GM12878 (cell line): ENCODE measurements around the gene PPIG. TPM values are rescaled to one million over a fixed set of nuclear protein-coding genes. Genes with fewer than 3 reads are reported as not detected.
"Not testable (repeated sequence)": the region's sequence is repeated elsewhere in the genome, so short reads cannot be mapped to it uniquely, and the experiment has no call there.

Experiments used
- ATAC-seq: fragments of 200-7000 bp; cut with Tn5 transposase; 3 replicates; pipeline ENCODE4 v1.9.1; 2020; ENCODE audit warnings: mild to moderate bottlenecking, moderate library complexity
- BruUV-seq: library from RNA; stranded (reverse); fragments of 400-500 nt; replicated peaks from 2 replicates; lab custom pipeline; 2021; lab: Mats Ljungman, UMichigan
- CTCF ChIA-PET: fragments of 300-600 bp; sonication (Branson Sonifier 250); formaldehyde crosslinking; extraction: SDS; loops from one replicate; lab custom pipeline; 2021; ENCODE audit warnings: inconsistent platforms; lab: Yijun Ruan, JAX
- POLR2A ChIA-PET: fragments of 350-600 bp; formaldehyde crosslinking; extraction: SDS; loops from one replicate; lab custom pipeline; 2021; ENCODE audit warnings: inconsistent platforms; lab: Charles Lee
- RAD21 ChIA-PET: fragments of 300-600 bp; sonication (Branson Sonifier 250); formaldehyde crosslinking; loops from one replicate; lab custom pipeline; 2023; ENCODE audit warnings: antibody characterized with exemption; ENCODE audit not compliant: unreplicated experiment; lab: Charles Lee
- SMC1A ChIA-PET: fragments of 300-600 bp; sonication (Branson Sonifier 250); formaldehyde crosslinking; loops from one replicate; lab custom pipeline; 2023; ENCODE audit not compliant: unreplicated experiment, uncharacterized antibody; lab: Charles Lee
- DNase-seq: peaks from one replicate; pipeline ENCODE4 v3.0.0-alpha.2; 2011; ENCODE audit warnings: low read depth, low spot score
- FAIRE-seq: peaks from 3 replicates; lab custom pipeline; 2011; peaks lifted over from hg19 to GRCh38; lab: Jason Lieb, UNC
- H2AFZ ChIP-seq: 2 replicates; pipeline ENCODE4 v1.6.0; 2011; ENCODE audit warnings: low read depth, low read length, control low read depth; ENCODE audit not compliant: control insufficient read depth
- H3K27ac ChIP-seq: 2 replicates; pipeline ENCODE4 v1.5.1; 2011; ENCODE audit warnings: control low read depth; ENCODE audit not compliant: control insufficient read depth, insufficient read depth
- H3K27me3 ChIP-seq, 2 experiments: replicated peaks in 1 of 2; 2 replicates each; pipeline versions ENCODE4 v1.6.0 to v1.6.1; 2011; ENCODE audit warnings: low read length in 1 of 2; ENCODE audit not compliant: control insufficient read depth in 2 of 2, insufficient read depth in 2 of 2
- H3K36me3 ChIP-seq, 2 experiments: 2 replicates each; pipeline ENCODE4 v1.5.1; 2011; ENCODE audit warnings: low read length in 1 of 2; ENCODE audit not compliant: control insufficient read depth in 2 of 2, insufficient read depth in 2 of 2
- H3K4me1 ChIP-seq: 2 replicates; pipeline ENCODE4 v1.6.1; 2011; ENCODE audit warnings: mild to moderate bottlenecking, low read length, moderate library complexity, mixed read lengths; ENCODE audit not compliant: control insufficient read depth, insufficient read depth
- H3K4me2 ChIP-seq: 2 replicates; pipeline ENCODE4 v1.6.0; 2011; ENCODE audit warnings: control low read depth; ENCODE audit not compliant: control insufficient read depth, insufficient read depth
- H3K4me3 ChIP-seq: fragments of 200-600 bp; sonication (generic); 2 replicates; pipeline ENCODE4 v1.5.1; 2016
- H3K79me2 ChIP-seq: 2 replicates; pipeline ENCODE4 v1.6.0; 2011; ENCODE audit warnings: low read length; ENCODE audit not compliant: control insufficient read depth, insufficient read depth
- H3K9ac ChIP-seq: 2 replicates; pipeline ENCODE4 v1.8.0; 2011; ENCODE audit warnings: low read length, control low read depth, mixed read lengths; ENCODE audit not compliant: control insufficient read depth, insufficient read depth
- H3K9me3 ChIP-seq: replicated peaks from 3 replicates; pipeline ENCODE4 v1.5.1; 2011; ENCODE audit warnings: mild to moderate bottlenecking, low read length; ENCODE audit not compliant: control insufficient read depth, insufficient read depth
- H4K20me1 ChIP-seq: 2 replicates; pipeline ENCODE4 v1.6.0; 2011; ENCODE audit not compliant: control insufficient read depth, insufficient read depth
- SREBF1 ChIP-seq: IDR thresholded peaks from 2 replicates; pipeline ENCODE4 v1.6.1; 2012; ENCODE audit warnings: mild to moderate bottlenecking, low read length
- WGBS: methylation state at CpG from one replicate; pipeline ENCODE4 v1.1.6; 2016; ENCODE audit warnings: low lambda C conversion rate; ENCODE audit not compliant: insufficient replicate concordance, insufficient coverage; ENCODE audit errors: missing lambda C conversion rate; 5-methylcytosine and 5-hydroxymethylcytosine counted together
- in situ Hi-C: fragments of 300-500 bp; cut with MboI; formaldehyde crosslinking; loops from 9 replicates; pipeline ENCODE4 v1.14.3; 2018; ENCODE audit warnings: mixed read lengths
- intact Hi-C: fragments of 100-400 bp; cut with micrococcal nuclease; formaldehyde crosslinking; loops from one replicate; pipeline ENCODE4 v1.14.2; 2022; ENCODE audit not compliant: unreplicated experiment
- polyA plus RNA-seq, 11 experiments: library from polyadenylated mRNA; depleted of rRNA in 4 of 11; unstranded in 6 of 11; stranded (reverse) in 5 of 11; fragments of >200 nt; fragmentation: Nextera tagmentation in 4 of 11; fragmentation: Illumina TruSeq in 1 of 11; extraction: Ambion mirVana in 4 of 11; extraction: Trizol in 1 of 11; gene quantifications; 1 replicate in 1 of 11; 2 replicates in 10 of 11; pipeline versions ENCODE4 v1.2.1 to v1.2.3, GENCODE V29; 2011 to 2016; ENCODE audit warnings: inconsistent platforms in 2 of 11, missing spikeins in 2 of 11, low read depth in 1 of 11
- total RNA-seq, 4 experiments: library from RNA; depleted of rRNA in 3 of 4; stranded (reverse); fragments of >200 nt in 3 of 4; fragmentation: Illumina TruSeq in 1 of 4; extraction: Trizol in 1 of 4; gene quantifications; 2 replicates each; pipeline versions ENCODE4 v1.2.1 to v1.2.3, GENCODE V29; 2013 to 2021

The PPIG gene
- total and polyA plus RNA-seq, 10 of the 15 experiments (the other 5 are each of a cell fraction or from before 2014, with no cell fraction given): 22.3 to 147 (median 95.2) TPM

DNA sequence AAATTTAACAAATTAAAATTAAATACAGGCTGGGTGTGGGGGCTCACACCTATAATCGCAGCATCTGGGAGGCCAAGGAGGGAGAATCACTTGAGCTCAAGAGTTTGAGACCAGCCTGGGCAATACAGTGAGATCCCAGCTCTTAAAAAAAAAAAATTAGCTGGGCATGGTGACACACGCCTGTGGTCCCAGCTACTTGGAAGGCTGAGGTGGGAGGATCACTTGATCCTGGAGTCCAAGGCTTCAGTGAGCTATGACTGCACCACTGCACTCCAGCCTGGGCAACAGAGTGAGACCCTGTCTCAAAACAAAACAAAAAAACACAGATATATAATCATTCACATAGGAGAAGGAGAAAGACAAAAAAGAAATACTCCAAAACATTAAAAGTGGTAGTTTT, 44.7 kb upstream of the PPIG start:
- H4K20me1 ChIP-seq, H3K27me3 ChIP-seq, POLR2A ChIA-PET, H3K4me2 ChIP-seq, H3K4me3 ChIP-seq, H3K4me1 ChIP-seq, intact Hi-C loops, BruUV-seq, H2AFZ ChIP-seq, in situ Hi-C loops, ATAC-seq, FAIRE-seq, RAD21 ChIA-PET, H3K9ac ChIP-seq, H3K36me3 ChIP-seq, H3K9me3 ChIP-seq, SMC1A ChIA-PET, H3K27ac ChIP-seq, DNase-seq, H3K79me2 ChIP-seq: not testable (repeated sequence)
- CTCF ChIA-PET: interaction anchor here (0.8 to 1.3 kb wide), 2 partner anchors 11 to 389 kb away, joined by 4 to 5 read pairs; no protein-coding TSS in a partner anchor
- WGBS: 100% methylated on average over 2 of the region's 2 CpGs

DNA sequence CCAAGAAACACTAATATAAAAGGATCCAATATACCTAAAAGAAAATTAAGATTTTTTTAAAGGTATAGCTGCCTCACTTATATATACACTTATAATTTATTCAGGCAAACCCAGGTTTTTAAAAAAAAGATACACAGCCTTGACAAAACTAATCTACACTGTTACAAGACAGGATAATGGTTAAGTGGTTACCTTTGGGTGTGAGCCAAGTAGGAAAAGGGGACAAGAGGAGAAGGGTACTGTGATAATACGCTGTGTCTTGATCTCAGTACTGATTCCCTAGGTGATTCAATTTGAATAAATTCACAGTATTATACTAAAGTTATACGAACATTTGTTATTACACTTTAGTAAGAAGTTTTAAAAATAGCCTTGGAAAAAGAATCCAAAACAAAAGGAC, 44.0 kb upstream of the PPIG start:
- no TSS peak for BruUV-seq

More for the DNA sequence above, 44.0 kb upstream of the PPIG start:
- H3K79me2 ChIP-seq: no peaks in the 10 kb centered on the region
- H3K9me3 ChIP-seq: no peaks in the 10 kb centered on the region
- no peaks in the 10 kb centered on the region for H4K20me1 ChIP-seq
- H3K27me3 ChIP-seq: no peaks in the 10 kb centered on the region
- H3K4me2 ChIP-seq: no peak overlapping the region
- ChIA-PET CTCF (interaction anchor here (1.3 kb wide), 1 partner anchor 12 kb away, joined by 5 read pairs; no protein-coding TSS in a partner anchor), RAD21 (no interaction called here), POLR2A (no interaction called here), SMC1A (no interaction called here)
- no peak for DNase-seq
- FAIRE-seq: no peak
- no peaks in the 10 kb centered on the region for H3K4me1 ChIP-seq
- H3K4me3 ChIP-seq: no peak overlapping the region
- H3K9ac ChIP-seq: no peak overlapping the region
- TF ChIP-seq SREBF1: no peak
- H3K36me3 ChIP-seq: peaks cover 0 to 7% of the 10 kb centered on the region in 2 experiments; a peak in 3 of 4 replicates
- 100% methylated on average over 2 of the region's 2 CpGs for WGBS
- ATAC-seq: no peak
- in situ Hi-C loops: no loop called here
- H3K27ac ChIP-seq: no peak overlapping the region
- intact Hi-C loops: no loop called here
- no peak overlapping the region for H2AFZ ChIP-seq
